ENCODE data around the gene ELN. TPM values are rescaled to one million over a fixed set of nuclear protein-coding genes. Genes with fewer than 3 reads are reported as not detected.

The ELN gene
- total and polyA plus RNA-seq, 9 of the 15 experiments (the other 6 are each of a cell fraction or from before 2014, with no cell fraction given) = 0.20 TPM; not detected in 8

DNA sequence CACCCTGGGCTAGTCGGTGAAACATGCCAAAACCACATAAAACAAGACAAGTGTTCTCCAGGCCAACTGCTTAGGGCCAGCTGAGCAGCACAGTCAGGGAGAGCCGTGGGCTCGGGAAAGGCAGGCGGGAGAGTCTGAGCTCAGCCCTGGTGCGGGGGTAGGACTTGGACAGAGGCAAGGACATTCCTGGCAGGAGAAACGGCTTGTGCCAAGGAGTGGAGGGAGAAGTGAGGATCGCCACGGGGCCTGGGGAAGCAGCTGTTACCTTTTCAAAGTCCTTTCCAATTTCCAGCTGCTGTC, 4.2 kb downstream of the ELN start:
- BruUV-seq (replicated peaks) = no TSS peak
- H3K9me1 ChIP-seq (ENCODE audit: control insufficient read depth, insufficient read depth, low read length) = no peaks in the 10 kb centered on the region
- 2% methylated on average over 7 of the region's 8 CpGs for WGBS (ENCODE audit: insufficient coverage, low coverage, missing lambda C conversion rate)

More for the DNA sequence above, 4.2 kb downstream of the ELN start:
- Histone ChIP-seq H3K4me1 (replicated peaks in 1 of 2; ENCODE audit: control insufficient read depth in 2 of 2, insufficient read depth in 2 of 2, low read length in 2 of 2) (peaks cover 0 to 24% of the 10 kb centered on the region in 2 experiments; a peak in 2 of 5 replicates), H3K4me2 (ENCODE audit: insufficient read depth, low read length) (no peak overlapping the region), H4K20me1 (replicated peaks; ENCODE audit: control insufficient read depth, insufficient read depth, low read length) (peaks cover 4% of the 10 kb centered on the region), H3K79me2 (ENCODE audit: control insufficient read depth, insufficient read depth, low read length) (no peaks in the 10 kb centered on the region), H3K4me3 (no peak overlapping the region), H3K27me3 (ENCODE audit: control insufficient read depth in 2 of 2, insufficient read depth in 2 of 2, low read length in 2 of 2) (peaks cover 51 to 74% of the 10 kb centered on the region in 2 experiments), H3K9me3 (replicated peaks; ENCODE audit: control insufficient read depth, insufficient read depth, low read depth, low read length) (no peaks in the 10 kb centered on the region), H3K27ac (ENCODE audit: extremely low read depth, low read depth, low read length) (no peak overlapping the region), H3K9ac (ENCODE audit: insufficient read depth in 1 of 2, low read depth in 2 of 2, low read length in 2 of 2) (no peak overlapping the region), H3K36me3 (ENCODE audit: control insufficient read depth, insufficient read depth, low read length) (no peaks in the 10 kb centered on the region), H2AFZ (ENCODE audit: low read depth, low read length) (no peak overlapping the region)
- in situ Hi-C loops (cut with MboI) (no loop called here), intact Hi-C loops (cut with micrococcal nuclease) (no loop called here)
- CTCF ChIA-PET (ENCODE audit: low intra/inter-chr PET ratio) = no interaction called here
- no peak for TF ChIP-seq KHSRP (IDR thresholded peaks at IDR 0.05)
- no peak for TF ChIP-seq SP1 (CRISPR knock-in tag; IDR thresholded peaks at IDR 0.05)
- no peak for TF ChIP-seq PHF8 (IDR thresholded peaks at IDR 0.05; ENCODE audit: borderline replicate concordance, low read length)
- TF ChIP-seq SMAD4 (CRISPR knock-in tag; conservative IDR thresholded peaks at IDR 0.05) = no peak
- TF ChIP-seq ZNF830 (CRISPR knock-in tag; IDR thresholded peaks at IDR 0.05) = no peak
- TF ChIP-seq, protein P1, sequence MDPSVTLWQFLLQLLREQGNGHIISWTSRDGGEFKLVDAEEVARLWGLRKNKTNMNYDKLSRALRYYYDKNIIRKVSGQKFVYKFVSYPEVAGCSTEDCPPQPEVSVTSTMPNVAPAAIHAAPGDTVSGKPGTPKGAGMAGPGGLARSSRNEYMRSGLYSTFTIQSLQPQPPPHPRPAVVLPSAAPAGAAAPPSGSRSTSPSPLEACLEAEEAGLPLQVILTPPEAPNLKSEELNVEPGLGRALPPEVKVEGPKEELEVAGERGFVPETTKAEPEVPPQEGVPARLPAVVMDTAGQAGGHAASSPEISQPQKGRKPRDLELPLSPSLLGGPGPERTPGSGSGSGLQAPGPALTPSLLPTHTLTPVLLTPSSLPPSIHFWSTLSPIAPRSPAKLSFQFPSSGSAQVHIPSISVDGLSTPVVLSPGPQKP (CRISPR knock-in tag; IDR thresholded peaks at IDR 0.05) = no peak
- no peak for TF ChIP-seq CBX1 (IDR thresholded peaks at IDR 0.05; ENCODE audit: low read depth)
- no peak for TF ChIP-seq EHMT2 (IDR thresholded peaks at IDR 0.05)
- no peak for TF ChIP-seq ZEB2 (IDR thresholded peaks at IDR 0.05)
- TF ChIP-seq IFI16 (CRISPR knock-in tag; IDR thresholded peaks at IDR 0.05) = no peak
- no peak for TF ChIP-seq MYC (IDR thresholded peaks at IDR 0.05; ENCODE audit: low read depth, low read length)
- no peak for TF ChIP-seq MYC (CRISPR knock-in tag; IDR thresholded peaks at IDR 0.05; ENCODE audit: borderline replicate concordance, low read depth)
- TF ChIP-seq ZNF57 (CRISPR knock-in tag; IDR thresholded peaks at IDR 0.05) = no peak
- TF ChIP-seq, protein P2, sequence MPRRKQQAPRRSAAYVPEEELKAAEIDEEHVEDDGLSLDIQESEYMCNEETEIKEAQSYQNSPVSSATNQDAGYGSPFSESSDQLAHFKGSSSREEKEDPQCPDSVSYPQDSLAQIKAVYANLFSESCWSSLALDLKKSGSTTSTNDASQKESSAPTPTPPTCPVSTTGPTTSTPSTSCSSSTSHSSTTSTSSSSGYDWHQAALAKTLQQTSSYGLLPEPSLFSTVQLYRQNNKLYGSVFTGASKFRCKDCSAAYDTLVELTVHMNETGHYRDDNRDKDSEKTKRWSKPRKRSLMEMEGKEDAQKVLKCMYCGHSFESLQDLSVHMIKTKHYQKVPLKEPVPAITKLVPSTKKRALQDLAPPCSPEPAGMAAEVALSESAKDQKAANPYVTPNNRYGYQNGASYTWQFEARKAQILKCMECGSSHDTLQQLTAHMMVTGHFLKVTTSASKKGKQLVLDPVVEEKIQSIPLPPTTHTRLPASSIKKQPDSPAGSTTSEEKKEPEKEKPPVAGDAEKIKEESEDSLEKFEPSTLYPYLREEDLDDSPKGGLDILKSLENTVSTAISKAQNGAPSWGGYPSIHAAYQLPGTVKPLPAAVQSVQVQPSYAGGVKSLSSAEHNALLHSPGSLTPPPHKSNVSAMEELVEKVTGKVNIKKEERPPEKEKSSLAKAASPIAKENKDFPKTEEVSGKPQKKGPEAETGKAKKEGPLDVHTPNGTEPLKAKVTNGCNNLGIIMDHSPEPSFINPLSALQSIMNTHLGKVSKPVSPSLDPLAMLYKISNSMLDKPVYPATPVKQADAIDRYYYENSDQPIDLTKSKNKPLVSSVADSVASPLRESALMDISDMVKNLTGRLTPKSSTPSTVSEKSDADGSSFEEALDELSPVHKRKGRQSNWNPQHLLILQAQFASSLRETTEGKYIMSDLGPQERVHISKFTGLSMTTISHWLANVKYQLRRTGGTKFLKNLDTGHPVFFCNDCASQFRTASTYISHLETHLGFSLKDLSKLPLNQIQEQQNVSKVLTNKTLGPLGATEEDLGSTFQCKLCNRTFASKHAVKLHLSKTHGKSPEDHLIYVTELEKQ (CRISPR knock-in tag; IDR thresholded peaks at IDR 0.05) = no peak
- no peak for TF ChIP-seq TAF15 (IDR thresholded peaks at IDR 0.05; ENCODE audit: low read depth, low read length)
- TF ChIP-seq ZFP1 (CRISPR knock-in tag; IDR thresholded peaks at IDR 0.05) = no peak
- TF ChIP-seq IRF2 (CRISPR knock-in tag; IDR thresholded peaks at IDR 0.05) = no peak
- no peak for TF ChIP-seq ZFP36 (IDR thresholded peaks at IDR 0.05; ENCODE audit: low read depth, low read length, partially characterized antibody)
- TF ChIP-seq, protein P3, sequence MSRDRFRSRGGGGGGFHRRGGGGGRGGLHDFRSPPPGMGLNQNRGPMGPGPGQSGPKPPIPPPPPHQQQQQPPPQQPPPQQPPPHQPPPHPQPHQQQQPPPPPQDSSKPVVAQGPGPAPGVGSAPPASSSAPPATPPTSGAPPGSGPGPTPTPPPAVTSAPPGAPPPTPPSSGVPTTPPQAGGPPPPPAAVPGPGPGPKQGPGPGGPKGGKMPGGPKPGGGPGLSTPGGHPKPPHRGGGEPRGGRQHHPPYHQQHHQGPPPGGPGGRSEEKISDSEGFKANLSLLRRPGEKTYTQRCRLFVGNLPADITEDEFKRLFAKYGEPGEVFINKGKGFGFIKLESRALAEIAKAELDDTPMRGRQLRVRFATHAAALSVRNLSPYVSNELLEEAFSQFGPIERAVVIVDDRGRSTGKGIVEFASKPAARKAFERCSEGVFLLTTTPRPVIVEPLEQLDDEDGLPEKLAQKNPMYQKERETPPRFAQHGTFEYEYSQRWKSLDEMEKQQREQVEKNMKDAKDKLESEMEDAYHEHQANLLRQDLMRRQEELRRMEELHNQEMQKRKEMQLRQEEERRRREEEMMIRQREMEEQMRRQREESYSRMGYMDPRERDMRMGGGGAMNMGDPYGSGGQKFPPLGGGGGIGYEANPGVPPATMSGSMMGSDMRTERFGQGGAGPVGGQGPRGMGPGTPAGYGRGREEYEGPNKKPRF (IDR thresholded peaks at IDR 0.05; ENCODE audit: low read depth, low read length) = no peak
- no peak for ATAC-seq
- POLR2A ChIA-PET = no interaction called here
- DNase-seq (ENCODE audit: extremely low read depth in 1 of 4, low spot score in 3 of 4) = no peak
- no peak for FAIRE-seq
